Activated T-cell treated with anti-CD3 and anti-CD28 coated beads, Interleukin-2, amount 50 U/mL, for 4 hours (primary cell): Measurements from ENCODE around the gene IFNE. TPM values are rescaled to one million over a fixed set of nuclear protein-coding genes. Genes with fewer than 3 reads are reported as not detected.

Experiments
- total RNA-seq, 3 donors: library from RNA; stranded (reverse); gene quantifications; one replicate each; pipeline ENCODE4 v1.2.1, GENCODE V29; 2021

IFNE gene
- total RNA-seq, 3 donors from 2014 or later = not detected

Other genes starting within 250 kb of the IFNE start
- not detected for gene IFNA14, start 242.3 kb downstream of the IFNE start, total RNA-seq
- gene IFNA5, start 177.0 kb downstream of the IFNE start, total RNA-seq = not detected
- gene KLHL9, start 146.9 kb downstream of the IFNE start, total RNA-seq = 10 to 100 TPM; 11.8 to 13.5 (median 12.9) TPM
- not detected for gene IFNA6, start 131.4 kb downstream of the IFNE start, total RNA-seq
- not detected for gene IFNA13, start 114.3 kb downstream of the IFNE start, total RNA-seq
- not detected for gene IFNA2, start 96.9 kb downstream of the IFNE start, total RNA-seq
- gene IFNA8, start 73.2 kb downstream of the IFNE start, total RNA-seq = not detected
- not detected for gene IFNA1, start 41.9 kb downstream of the IFNE start, total RNA-seq